ENCODE data around the gene FBRS. TPM values are rescaled to one million over a fixed set of nuclear protein-coding genes. Genes with fewer than 3 reads are reported as not detected.

Gene FBRS
- total and polyA plus RNA-seq, 10 of the 15 experiments (the other 5 are each of a cell fraction or from before 2014, with no cell fraction given): 0.45 to 87.6 (median 14.6) TPM

GRCh38 chr16:30668393-30668792 lies 10.2 kb downstream of the FBRS start (continued):
- no peak for TF ChIP-seq DPF2 (IDR thresholded peaks at IDR 0.05)
- TF ChIP-seq MTA3 (IDR thresholded peaks at IDR 0.05; ENCODE audit: borderline replicate concordance, low read length): no peak
- no peak for TF ChIP-seq RELA (IDR thresholded peaks at IDR 0.05; ENCODE audit: borderline replicate concordance, partially characterized antibody)
- TF ChIP-seq IKZF1 (conservative IDR thresholded peaks at IDR 0.05): no peak
- TF ChIP-seq ZNF592 (IDR thresholded peaks at IDR 0.05): no peak

- Histone ChIP-seq H2AFZ (ENCODE audit: control insufficient read depth, low read depth, low read length) (no peak overlapping the region), H3K4me2 (ENCODE audit: control insufficient read depth, insufficient read depth) (no peak overlapping the region), H3K27me3 (replicated peaks in 1 of 2; ENCODE audit: control insufficient read depth in 2 of 2, insufficient read depth in 2 of 2, low read length in 1 of 2) (no peaks in the 10 kb centered on the region), H3K79me2 (ENCODE audit: control insufficient read depth, insufficient read depth, low read length) (no peaks in the 10 kb centered on the region; the same call in none of the 2 replicates), H3K9me3 (replicated peaks; ENCODE audit: control insufficient read depth, insufficient read depth, low read length) (no peaks in the 10 kb centered on the region), H3K27ac (ENCODE audit: control insufficient read depth, insufficient read depth) (no peak overlapping the region), H4K20me1 (ENCODE audit: control insufficient read depth, insufficient read depth) (no peaks in the 10 kb centered on the region), H3K4me1 (ENCODE audit: control insufficient read depth, insufficient read depth, low read length) (no peaks in the 10 kb centered on the region), H3K36me3 (ENCODE audit: control insufficient read depth in 2 of 2, insufficient read depth in 2 of 2, low read length in 1 of 2) (peaks cover 14 to 31% of the 10 kb centered on the region in 2 experiments), H3K9ac (ENCODE audit: control insufficient read depth, insufficient read depth, low read length) (no peak overlapping the region), H3K4me3 (no peak overlapping the region)
- in situ Hi-C loops (cut with MboI) (loop anchor here (25.0 kb wide), 1 partner anchor 1218 kb away; no protein-coding TSS in a partner anchor), intact Hi-C loops (cut with micrococcal nuclease; ENCODE audit: unreplicated experiment) (no loop called here)
- no peak for FAIRE-seq
- ChIA-PET POLR2A (interaction anchor here (0.6 kb wide), 1 partner anchor 20 kb away, joined by 5 read pairs; no protein-coding TSS in a partner anchor), RAD21 (ENCODE audit: unreplicated experiment) (no interaction called here), CTCF (no interaction called here), SMC1A (ENCODE audit: uncharacterized antibody, unreplicated experiment) (no interaction called here)
- BruUV-seq (replicated peaks): no TSS peak
- no peak for TF ChIP-seq EP300 (IDR thresholded peaks at IDR 0.05; ENCODE audit: borderline replicate concordance in 1 of 2, control insufficient read depth in 1 of 2, low read depth in 2 of 2, low read length in 2 of 2)
- TF ChIP-seq SP1 (IDR thresholded peaks at IDR 0.05; ENCODE audit: low read depth, low read length): no peak
- peak; percentile 59 for TF ChIP-seq NR2F1 (conservative IDR thresholded peaks at IDR 0.05)
- no peak for TF ChIP-seq KLF5 (IDR thresholded peaks at IDR 0.05; ENCODE audit: partially characterized antibody)
- TF ChIP-seq POLR2AphosphoS5 (IDR thresholded peaks at IDR 0.05; ENCODE audit: low read length): 0 out of 2 replicates have a peak, but pooled peaks have one; percentile 51
- peak; percentile 55; the same call in 1 of the 2 replicates for TF ChIP-seq POLR2A (IDR thresholded peaks at IDR 0.05; ENCODE audit: low read depth, low read length)
- 94% methylated on average over 32 of the region's 41 CpGs for WGBS (ENCODE audit: insufficient coverage, insufficient replicate concordance, low lambda C conversion rate, missing lambda C conversion rate)
- no peak for DNase-seq (ENCODE audit: low read depth, low spot score)
- ATAC-seq: no peak
These were observed 11.0 kb downstream of the FBRS start for GRCh38 chr16:30669026-30669902.
